BJ (cell line): Measurements from ENCODE around the gene NUDT8. TPM values are rescaled to one million over a fixed set of nuclear protein-coding genes. Genes with fewer than 3 reads are reported as not detected.

ENCODE experiments used
- CTCF ChIA-PET: fragments of 350-600 bp; formaldehyde crosslinking; extraction: SDS; loops from one replicate; lab custom pipeline; 2021; ENCODE audit warnings: antibody characterized with exemption, inconsistent platforms; lab: Yijun Ruan, JAX
- POLR2A ChIA-PET: fragments of 300-600 bp; sonication (Branson Sonifier 250); formaldehyde crosslinking; extraction: SDS; loops from one replicate; lab custom pipeline; 2021; ENCODE audit warnings: antibody characterized with exemption; lab: Charles Lee
- DNase-seq: peaks from one replicate; pipeline ENCODE4 v3.0.0-alpha.2; 2011; ENCODE audit warnings: low read depth
- H3K27me3 ChIP-seq: 2 replicates; pipeline ENCODE4 v1.6.0; 2011; ENCODE audit warnings: low read length; ENCODE audit not compliant: control insufficient read depth, insufficient read depth
- H3K36me3 ChIP-seq: 2 replicates; pipeline ENCODE4 v1.5.1; 2011; ENCODE audit warnings: low read length; ENCODE audit not compliant: control insufficient read depth, insufficient read depth
- H3K4me3 ChIP-seq: 2 replicates; pipeline ENCODE4 v1.5.1; 2011; ENCODE audit warnings: low read depth, mild to moderate bottlenecking, control low read depth, low read length
- CTCF ChIP-seq: IDR thresholded peaks from 2 replicates; pipeline ENCODE4 v1.5.1; 2011; ENCODE audit warnings: low read depth, mild to moderate bottlenecking, control low read depth, inconsistent platforms, low read length, moderate library complexity; ENCODE audit not compliant: insufficient read depth
- polyA plus RNA-seq: library from polyadenylated mRNA; depleted of rRNA; stranded (reverse); fragments of >200 nt; gene quantifications from 2 replicates; pipeline ENCODE4 v1.2.3, GENCODE V29; 2011

Gene NUDT8
- polyA plus RNA-seq, 1 experiment, result 1.7 TPM

GRCh38 chr11:67588136-67588503, 41.6 kb downstream of the NUDT8 start:
- DNase-seq, result no peak
- H3K36me3 ChIP-seq, result peaks cover 8% of the 10 kb centered on the region; the same call in 1 of the 2 replicates

DNA sequence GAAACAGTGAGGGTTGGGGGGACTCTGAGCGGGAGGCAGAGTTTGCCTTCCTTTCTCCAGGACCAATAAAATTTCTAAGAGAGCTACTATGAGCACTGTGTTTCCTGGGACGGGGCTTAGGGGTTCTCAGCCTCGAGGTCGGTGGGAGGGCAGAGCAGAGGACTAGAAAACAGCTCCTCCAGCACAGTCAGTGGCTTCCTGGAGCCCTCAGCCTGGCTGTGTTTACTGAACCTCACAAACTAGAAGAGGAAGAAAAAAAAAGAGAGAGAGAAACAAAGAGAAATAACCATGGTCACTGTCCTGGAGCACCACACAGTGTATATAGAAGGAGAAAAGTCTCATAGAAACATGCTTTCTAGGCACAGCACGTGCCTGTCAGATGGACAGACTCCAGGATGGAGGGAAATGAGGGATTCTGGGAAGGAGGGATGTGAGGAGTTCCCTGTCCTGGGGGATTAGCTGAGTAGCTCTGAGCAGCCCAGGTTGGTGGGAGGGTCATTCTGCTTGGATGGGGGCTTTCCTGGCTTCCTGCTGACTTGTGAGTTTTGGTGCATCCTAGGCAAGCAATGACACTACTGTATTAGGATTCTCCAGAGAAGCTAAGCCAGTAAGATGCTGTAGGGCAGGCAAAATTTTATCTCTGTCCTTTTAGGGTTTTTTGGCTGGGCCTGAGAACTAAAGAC, 43.0 kb downstream of the NUDT8 start:
- Histone ChIP-seq H3K4me3 (no peak overlapping the region), H3K36me3 (peaks cover 8% of the 10 kb centered on the region; the same call in 1 of the 2 replicates), H3K27me3 (peaks cover 2% of the 10 kb centered on the region; the same call in 1 of the 2 replicates)
- ChIA-PET POLR2A (no interaction called here), CTCF (interaction anchor here (1.1 to 1.5 kb wide), 2 partner anchors 9 to 14 kb away, joined by 3 to 4 read pairs; no protein-coding TSS in a partner anchor)
- DNase-seq, result no peak
- no peak for TF ChIP-seq CTCF

More at GRCh38 chr11:67588136-67588503, 41.6 kb downstream of the NUDT8 start:
- CTCF ChIA-PET, result no interaction called here
- no peaks in the 10 kb centered on the region for H3K27me3 ChIP-seq
- POLR2A ChIA-PET, result no interaction called here
- no peak for TF ChIP-seq CTCF
- H3K4me3 ChIP-seq, result no peak overlapping the region

GRCh38 chr11:67585911-67586310, 43.8 kb downstream of the NUDT8 start:
- ChIA-PET POLR2A (no interaction called here), CTCF (interaction anchor here (1.5 to 4.5 kb wide), 2 partner anchors 10 to 13 kb away, joined by 4 to 50 read pairs; no protein-coding TSS in a partner anchor)
- TF ChIP-seq CTCF, result no peak
- peaks cover 8% of the 10 kb centered on the region; the same call in 1 of the 2 replicates for H3K36me3 ChIP-seq
- H3K27me3 ChIP-seq, result peaks cover 6% of the 10 kb centered on the region
- DNase-seq, result no peak
- no peak overlapping the region for H3K4me3 ChIP-seq

GRCh38 chr11:67584881-67585873, 44.6 kb downstream of the NUDT8 start:
- peaks cover 8% of the 10 kb centered on the region for H3K27me3 ChIP-seq
- H3K4me3 ChIP-seq, result peak overlapping the region; percentile 94
- DNase-seq, result no peak
- CTCF ChIA-PET, result interaction anchor here (0.7 to 4.5 kb wide), 7 partner anchors 11 to 690 kb away, joined by 3 to 50 read pairs (median 3); partner anchors contain the start of gene NUDT8
- POLR2A ChIA-PET, result no interaction called here
- H3K36me3 ChIP-seq, result peaks cover 8% of the 10 kb centered on the region; the same call in 1 of the 2 replicates
- TF ChIP-seq CTCF, result no peak
